ENCODE data around the gene IPP.

- TF ChIP-seq, protein P1, sequence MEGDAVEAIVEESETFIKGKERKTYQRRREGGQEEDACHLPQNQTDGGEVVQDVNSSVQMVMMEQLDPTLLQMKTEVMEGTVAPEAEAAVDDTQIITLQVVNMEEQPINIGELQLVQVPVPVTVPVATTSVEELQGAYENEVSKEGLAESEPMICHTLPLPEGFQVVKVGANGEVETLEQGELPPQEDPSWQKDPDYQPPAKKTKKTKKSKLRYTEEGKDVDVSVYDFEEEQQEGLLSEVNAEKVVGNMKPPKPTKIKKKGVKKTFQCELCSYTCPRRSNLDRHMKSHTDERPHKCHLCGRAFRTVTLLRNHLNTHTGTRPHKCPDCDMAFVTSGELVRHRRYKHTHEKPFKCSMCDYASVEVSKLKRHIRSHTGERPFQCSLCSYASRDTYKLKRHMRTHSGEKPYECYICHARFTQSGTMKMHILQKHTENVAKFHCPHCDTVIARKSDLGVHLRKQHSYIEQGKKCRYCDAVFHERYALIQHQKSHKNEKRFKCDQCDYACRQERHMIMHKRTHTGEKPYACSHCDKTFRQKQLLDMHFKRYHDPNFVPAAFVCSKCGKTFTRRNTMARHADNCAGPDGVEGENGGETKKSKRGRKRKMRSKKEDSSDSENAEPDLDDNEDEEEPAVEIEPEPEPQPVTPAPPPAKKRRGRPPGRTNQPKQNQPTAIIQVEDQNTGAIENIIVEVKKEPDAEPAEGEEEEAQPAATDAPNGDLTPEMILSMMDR (IDR thresholded peaks at IDR 0.05 in 4 of 5, conservative IDR thresholded peaks at IDR 0.05 in 1 of 5): no peak
- no peak for TF ChIP-seq POLR2A (IDR thresholded peaks at IDR 0.05)
Observed at GRCh38 chr1:45789601-45790000, 39.1 kb upstream of the IPP start.

All from gastrocnemius medialis (tissue), 4 donors.